DOHH2 (cell line): ENCODE measurements around the gene PRR23E.

Experiments
- H3F3A ChIP-seq: fragments of 200-600 bp; sonication (generic), shearing (Covaris generic); 2 replicates; pipeline ENCODE4 v1.6.0; 2016; ENCODE audit warnings: antibody characterized with exemption, mild to moderate bottlenecking; ENCODE audit not compliant: control insufficient read depth, insufficient read depth
- H3K27ac ChIP-seq: fragments of 200-600 bp; sonication (generic); 2 replicates; pipeline ENCODE4 v1.5.1; 2014; ENCODE audit warnings: low read depth, mild to moderate bottlenecking, low read length, moderate library complexity
- H3K27me3 ChIP-seq: fragments of 200-600 bp; sonication (generic); 2 replicates; pipeline ENCODE4 v1.6.1; 2014; ENCODE audit warnings: mild to moderate bottlenecking, low read length, mixed read lengths; ENCODE audit not compliant: control insufficient read depth
- H3K36me3 ChIP-seq: fragments of 200-600 bp; sonication (generic); 2 replicates; pipeline ENCODE4 v1.6.1; 2014; ENCODE audit warnings: mild to moderate bottlenecking, low read length, moderate library complexity, mixed read lengths; ENCODE audit not compliant: control insufficient read depth
- H3K4me1 ChIP-seq: fragments of 200-600 bp; sonication (generic); 2 replicates; pipeline ENCODE4 v1.6.1; 2014; ENCODE audit warnings: mild to moderate bottlenecking, low read length, mixed read lengths; ENCODE audit not compliant: control insufficient read depth
- H3K4me2 ChIP-seq: fragments of 200-600 bp; sonication (generic); 2 replicates; pipeline ENCODE4 v1.6.0; 2014; ENCODE audit warnings: mild to moderate bottlenecking, low read length, moderate library complexity
- H3K4me3 ChIP-seq: fragments of 200-600 bp; sonication (generic); 2 replicates; pipeline ENCODE4 v1.5.1; 2014; ENCODE audit warnings: mild to moderate bottlenecking, low read length, mixed read lengths
- H3K79me2 ChIP-seq: fragments of 200-600 bp; sonication (generic); 2 replicates; pipeline ENCODE4 v1.6.1; 2014; ENCODE audit warnings: mild to moderate bottlenecking, low read length, mixed read lengths; ENCODE audit not compliant: control insufficient read depth
- H3K9me2 ChIP-seq: fragments of 200-600 bp; sonication (generic); replicated peaks from 2 replicates; pipeline ENCODE4 v1.6.1; 2014; ENCODE audit warnings: mild to moderate bottlenecking, low read length, mixed read lengths; ENCODE audit not compliant: control insufficient read depth
- H3K9me3 ChIP-seq: fragments of 200-600 bp; sonication (generic); 2 replicates; pipeline ENCODE4 v1.6.1; 2014; ENCODE audit warnings: antibody characterized with exemption, low read length, mixed read lengths; ENCODE audit not compliant: control insufficient read depth, insufficient read depth
- H4K20me1 ChIP-seq: fragments of 200-600 bp; sonication (generic); 2 replicates; pipeline ENCODE4 v1.6.0; 2014; ENCODE audit warnings: low read depth, mild to moderate bottlenecking, antibody characterized with exemption, low read length, moderate library complexity; ENCODE audit not compliant: control insufficient read depth, insufficient read depth
- CTCF ChIP-seq: fragments of 200-600 bp; sonication (generic); IDR thresholded peaks from one replicate; pipeline ENCODE4 v1.5.1; 2014; ENCODE audit warnings: antibody characterized with exemption, mild to moderate bottlenecking, low read depth, low read length; ENCODE audit not compliant: poor library complexity, severe bottlenecking
- EZH2phosphoT487 ChIP-seq: fragments of 200-600 bp; sonication (generic); IDR thresholded peaks from 2 replicates; pipeline ENCODE4 v1.6.1; 2017; ENCODE audit warnings: borderline replicate concordance, mild to moderate bottlenecking, antibody characterized with exemption, low read length, moderate library complexity, mixed read lengths

PRR23E gene

GRCh38 chr3:127174284-127174683 lies 18.6 kb upstream of the PRR23E start:
- TF ChIP-seq CTCF (no peak), EZH2phosphoT487 (no peak)
- H3K27me3 ChIP-seq = no peaks in the 10 kb centered on the region
- H3K4me1 ChIP-seq = no peaks in the 10 kb centered on the region
- no peak overlapping the region for H3K4me3 ChIP-seq
- no peak overlapping the region for H3K27ac ChIP-seq
- H3F3A ChIP-seq = no peaks in the 10 kb centered on the region
- H3K9me3 ChIP-seq = no peaks in the 10 kb centered on the region
- H3K4me2 ChIP-seq = no peak overlapping the region
- H3K36me3 ChIP-seq = no peaks in the 10 kb centered on the region
- no peaks in the 10 kb centered on the region for H3K79me2 ChIP-seq
- H4K20me1 ChIP-seq = no peaks in the 10 kb centered on the region
- no peaks in the 10 kb centered on the region for H3K9me2 ChIP-seq

GRCh38 chr3:127174715-127175140 lies 18.2 kb upstream of the PRR23E start:
- no peaks in the 10 kb centered on the region for H3K4me1 ChIP-seq
- no peaks in the 10 kb centered on the region for H3K36me3 ChIP-seq
- H3K27ac ChIP-seq = no peak overlapping the region
- H3K4me2 ChIP-seq = no peak overlapping the region
- H3F3A ChIP-seq = no peaks in the 10 kb centered on the region
- TF ChIP-seq EZH2phosphoT487 (no peak), CTCF (no peak)
- H3K27me3 ChIP-seq = no peaks in the 10 kb centered on the region
- H3K9me3 ChIP-seq = no peaks in the 10 kb centered on the region
- no peak overlapping the region for H3K4me3 ChIP-seq
- no peaks in the 10 kb centered on the region for H4K20me1 ChIP-seq
- H3K9me2 ChIP-seq = no peaks in the 10 kb centered on the region
- no peaks in the 10 kb centered on the region for H3K79me2 ChIP-seq

DNA sequence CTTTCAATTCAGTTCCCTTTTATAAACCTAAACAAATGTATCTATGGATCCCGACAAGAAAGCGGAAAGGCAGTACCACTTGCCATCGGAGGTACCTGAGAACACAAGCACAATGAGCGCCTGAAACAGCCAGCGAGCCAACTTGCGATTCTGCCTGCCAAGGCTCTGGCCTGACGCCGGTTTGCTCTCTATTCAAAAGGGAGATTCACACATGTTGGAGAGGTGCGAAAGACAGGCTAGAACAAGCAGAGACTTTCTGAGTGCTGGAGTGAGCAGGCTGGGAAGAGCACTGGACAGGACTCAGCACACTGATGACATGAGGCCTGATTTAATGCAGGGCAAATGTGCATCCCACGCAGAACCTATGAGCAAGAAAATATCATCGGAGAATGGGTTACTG lies 17.7 kb upstream of the PRR23E start:
- no peaks in the 10 kb centered on the region for H4K20me1 ChIP-seq
- no peak overlapping the region for H3K4me3 ChIP-seq
- H3K9me2 ChIP-seq = no peaks in the 10 kb centered on the region
- no peaks in the 10 kb centered on the region for H3K27me3 ChIP-seq
- no peaks in the 10 kb centered on the region for H3K79me2 ChIP-seq
- no peak overlapping the region for H3K4me2 ChIP-seq
- TF ChIP-seq CTCF (no peak), EZH2phosphoT487 (no peak)
- H3K36me3 ChIP-seq = no peaks in the 10 kb centered on the region
- no peaks in the 10 kb centered on the region for H3F3A ChIP-seq
- no peaks in the 10 kb centered on the region for H3K4me1 ChIP-seq
- no peak overlapping the region for H3K27ac ChIP-seq
- no peaks in the 10 kb centered on the region for H3K9me3 ChIP-seq

- H3K4me3 ChIP-seq = no peak overlapping the region
- H3K9me3 ChIP-seq = no peaks in the 10 kb centered on the region
- H3K79me2 ChIP-seq = no peaks in the 10 kb centered on the region
- H3K27ac ChIP-seq = no peak overlapping the region
- no peak for TF ChIP-seq EZH2phosphoT487
- TF ChIP-seq CTCF = no peak
- H3K36me3 ChIP-seq = no peaks in the 10 kb centered on the region
- H3F3A ChIP-seq = no peaks in the 10 kb centered on the region
- H3K4me2 ChIP-seq = no peak overlapping the region
- H3K27me3 ChIP-seq = no peaks in the 10 kb centered on the region
- H4K20me1 ChIP-seq = no peaks in the 10 kb centered on the region
- no peaks in the 10 kb centered on the region for H3K4me1 ChIP-seq
- H3K9me2 ChIP-seq = no peaks in the 10 kb centered on the region
Measured at GRCh38 chr3:127177226-127177625, 15.7 kb upstream of the PRR23E start.
